Measurements from ENCODE around the gene MFSD1. TPM values are rescaled to one million over a fixed set of nuclear protein-coding genes. Genes with fewer than 3 reads are reported as not detected.

Gene MFSD1
- total and polyA plus RNA-seq, 2 of the 13 experiments (the other 11 are each of a cell fraction or from before 2014, with no cell fraction given), result 17.3 to 37.9 TPM

DNA sequence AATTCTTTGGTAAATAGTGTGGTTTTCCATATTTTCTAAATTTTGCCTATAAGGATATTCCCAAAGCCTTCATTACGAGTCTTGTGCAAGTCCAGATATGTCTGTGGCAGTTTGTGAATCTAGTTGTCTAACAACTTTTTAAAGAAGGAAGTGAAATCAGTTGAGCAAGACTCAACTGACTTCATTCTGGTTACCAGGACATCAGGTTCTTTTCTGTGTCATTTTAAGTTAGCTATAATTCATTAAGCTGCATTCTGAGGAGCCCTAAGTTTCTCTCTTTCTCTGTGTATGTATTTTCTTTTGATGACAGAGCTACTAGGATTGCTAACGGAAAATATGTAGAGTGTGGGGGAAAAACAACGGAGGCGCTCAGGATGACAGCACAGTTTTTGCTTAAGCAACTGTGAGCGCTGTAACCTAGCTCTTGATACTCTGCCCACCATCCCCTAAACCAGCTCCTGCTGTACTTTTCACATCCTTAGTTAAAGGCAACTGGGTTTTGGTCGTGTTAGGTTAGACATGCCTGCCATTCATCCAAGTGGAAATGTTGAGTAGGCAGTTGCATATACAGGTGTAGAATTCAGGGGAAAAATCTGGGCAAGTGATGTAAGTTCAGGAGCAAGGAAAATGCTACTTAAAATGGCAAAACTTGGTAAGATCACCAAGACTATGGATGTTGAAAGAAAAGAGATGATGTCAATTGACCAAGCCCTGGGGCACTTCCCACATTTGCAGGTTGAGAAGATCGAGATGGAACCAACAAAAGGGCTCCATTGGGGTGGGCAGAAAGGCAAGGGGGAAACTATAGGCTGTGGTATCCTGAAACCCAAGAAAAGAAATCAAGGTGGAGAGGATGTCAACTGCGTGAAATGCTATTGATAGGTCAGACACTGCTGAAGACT is 9.2 kb downstream of the MFSD1 start:
- no TSS peak for BruUV-seq (replicated peaks)
- ChIA-PET CTCF (ENCODE audit: low intra/inter-chr PET ratio, low total read pairs) (no interaction called here), POLR2A (no interaction called here)
- H3K4me2 ChIP-seq (ENCODE audit: low read depth, low read length), result no peak overlapping the region
- no peak for DNase-seq (ENCODE audit: low spot score)
- H2AFZ ChIP-seq (ENCODE audit: low read length), result no peak overlapping the region
- no peak overlapping the region for H3K9ac ChIP-seq (ENCODE audit: insufficient read depth, low read depth, low read length)
- no peaks in the 10 kb centered on the region for H3K79me2 ChIP-seq (ENCODE audit: insufficient read depth, low read length)
- in situ Hi-C loops (cut with HindIII; ENCODE audit: extremely low pct_ligation_motif_present, low pct_unique_long_range_greater_than_20kb), result no loop called here
- H3K4me1 ChIP-seq (ENCODE audit: insufficient read depth, low read length), result no peaks in the 10 kb centered on the region
- no peak for TF ChIP-seq ZNF484 (CRISPR knock-in tag; IDR thresholded peaks at IDR 0.05; ENCODE audit: borderline replicate concordance, low read depth)
- no peak for TF ChIP-seq POLR2AphosphoS5 (IDR thresholded peaks at IDR 0.05; ENCODE audit: low read depth, low read length)
- no peak for TF ChIP-seq HDAC6 (IDR thresholded peaks at IDR 0.05; ENCODE audit: low read depth, low read length)
- TF ChIP-seq MED13 (CRISPR knock-in tag; IDR thresholded peaks at IDR 0.05), result no peak
- TF ChIP-seq FOXM1 (CRISPR knock-in tag; IDR thresholded peaks at IDR 0.05), result no peak
- no peak for TF ChIP-seq KDM3A (CRISPR knock-in tag; IDR thresholded peaks at IDR 0.05; ENCODE audit: low read depth)
- no peak for TF ChIP-seq SP5 (CRISPR knock-in tag; IDR thresholded peaks at IDR 0.05; ENCODE audit: borderline replicate concordance, low read depth)
- no peak for TF ChIP-seq CBFB (CRISPR knock-in tag; IDR thresholded peaks at IDR 0.05)
- TF ChIP-seq FOXA1 (IDR thresholded peaks at IDR 0.05), result no peak
- no peak for TF ChIP-seq FOXA1 (CRISPR knock-in tag; IDR thresholded peaks at IDR 0.05)
- no peak for TF ChIP-seq NFE2L2 (IDR thresholded peaks at IDR 0.05; ENCODE audit: low read length)
- TF ChIP-seq, protein P1, sequence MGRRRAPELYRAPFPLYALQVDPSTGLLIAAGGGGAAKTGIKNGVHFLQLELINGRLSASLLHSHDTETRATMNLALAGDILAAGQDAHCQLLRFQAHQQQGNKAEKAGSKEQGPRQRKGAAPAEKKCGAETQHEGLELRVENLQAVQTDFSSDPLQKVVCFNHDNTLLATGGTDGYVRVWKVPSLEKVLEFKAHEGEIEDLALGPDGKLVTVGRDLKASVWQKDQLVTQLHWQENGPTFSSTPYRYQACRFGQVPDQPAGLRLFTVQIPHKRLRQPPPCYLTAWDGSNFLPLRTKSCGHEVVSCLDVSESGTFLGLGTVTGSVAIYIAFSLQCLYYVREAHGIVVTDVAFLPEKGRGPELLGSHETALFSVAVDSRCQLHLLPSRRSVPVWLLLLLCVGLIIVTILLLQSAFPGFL (CRISPR knock-in tag; IDR thresholded peaks at IDR 0.05), result no peak
- no peak for TF ChIP-seq JARID2 (CRISPR knock-in tag; IDR thresholded peaks at IDR 0.05; ENCODE audit: insufficient replicate concordance)
- TF ChIP-seq ZNF552 (CRISPR knock-in tag; IDR thresholded peaks at IDR 0.05; ENCODE audit: borderline replicate concordance), result no peak
- no peak for TF ChIP-seq HES4 (CRISPR knock-in tag; IDR thresholded peaks at IDR 0.05; ENCODE audit: borderline replicate concordance)
- no peak for TF ChIP-seq ZNF124 (CRISPR knock-in tag; IDR thresholded peaks at IDR 0.05)
- TF ChIP-seq ZNF160 (CRISPR knock-in tag; IDR thresholded peaks at IDR 0.05), result no peak
- TF ChIP-seq, protein P2, sequence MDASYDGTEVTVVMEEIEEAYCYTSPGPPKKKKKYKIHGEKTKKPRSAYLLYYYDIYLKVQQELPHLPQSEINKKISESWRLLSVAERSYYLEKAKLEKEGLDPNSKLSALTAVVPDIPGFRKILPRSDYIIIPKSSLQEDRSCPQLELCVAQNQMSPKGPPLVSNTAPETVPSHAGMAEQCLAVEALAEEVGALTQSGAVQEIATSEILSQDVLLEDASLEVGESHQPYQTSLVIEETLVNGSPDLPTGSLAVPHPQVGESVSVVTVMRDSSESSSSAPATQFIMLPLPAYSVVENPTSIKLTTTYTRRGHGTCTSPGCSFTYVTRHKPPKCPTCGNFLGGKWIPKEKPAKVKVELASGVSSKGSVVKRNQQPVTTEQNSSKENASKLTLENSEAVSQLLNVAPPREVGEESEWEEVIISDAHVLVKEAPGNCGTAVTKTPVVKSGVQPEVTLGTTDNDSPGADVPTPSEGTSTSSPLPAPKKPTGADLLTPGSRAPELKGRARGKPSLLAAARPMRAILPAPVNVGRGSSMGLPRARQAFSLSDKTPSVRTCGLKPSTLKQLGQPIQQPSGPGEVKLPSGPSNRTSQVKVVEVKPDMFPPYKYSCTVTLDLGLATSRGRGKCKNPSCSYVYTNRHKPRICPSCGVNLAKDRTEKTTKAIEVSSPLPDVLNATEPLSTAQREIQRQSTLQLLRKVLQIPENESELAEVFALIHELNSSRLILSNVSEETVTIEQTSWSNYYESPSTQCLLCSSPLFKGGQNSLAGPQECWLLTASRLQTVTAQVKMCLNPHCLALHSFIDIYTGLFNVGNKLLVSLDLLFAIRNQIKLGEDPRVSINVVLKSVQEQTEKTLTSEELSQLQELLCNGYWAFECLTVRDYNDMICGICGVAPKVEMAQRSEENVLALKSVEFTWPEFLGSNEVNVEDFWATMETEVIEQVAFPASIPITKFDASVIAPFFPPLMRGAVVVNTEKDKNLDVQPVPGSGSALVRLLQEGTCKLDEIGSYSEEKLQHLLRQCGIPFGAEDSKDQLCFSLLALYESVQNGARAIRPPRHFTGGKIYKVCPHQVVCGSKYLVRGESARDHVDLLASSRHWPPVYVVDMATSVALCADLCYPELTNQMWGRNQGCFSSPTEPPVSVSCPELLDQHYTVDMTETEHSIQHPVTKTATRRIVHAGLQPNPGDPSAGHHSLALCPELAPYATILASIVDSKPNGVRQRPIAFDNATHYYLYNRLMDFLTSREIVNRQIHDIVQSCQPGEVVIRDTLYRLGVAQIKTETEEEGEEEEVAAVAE (CRISPR knock-in tag; IDR thresholded peaks at IDR 0.05; ENCODE audit: borderline replicate concordance), result no peak
- no peak for TF ChIP-seq KLF13 (CRISPR knock-in tag; IDR thresholded peaks at IDR 0.05)
- no peak overlapping the region for H3K27ac ChIP-seq (ENCODE audit: extremely low read length, insufficient read depth, low read length)
- no peaks in the 10 kb centered on the region for H4K20me1 ChIP-seq (ENCODE audit: insufficient read depth, low read length)
- no peaks in the 10 kb centered on the region for H3K27me3 ChIP-seq (ENCODE audit: control insufficient read depth in 1 of 2, insufficient read depth in 2 of 2, low read length in 2 of 2)
- intact Hi-C loops (cut with micrococcal nuclease; ENCODE audit: unreplicated experiment), result no loop called here
- ATAC-seq, result no peak
- peaks cover 4 to 12% of the 10 kb centered on the region in 2 experiments; a peak in 3 of 5 replicates for H3K36me3 ChIP-seq (replicated peaks in 1 of 2; ENCODE audit: control insufficient read depth in 1 of 2, insufficient read depth in 2 of 2, low read length in 2 of 2)
- FAIRE-seq, result no peak
- H3K9me3 ChIP-seq (ENCODE audit: low read length), result no peaks in the 10 kb centered on the region
- no peak overlapping the region for H3K4me3 ChIP-seq (replicated peaks in 1 of 3; ENCODE audit: insufficient read depth in 1 of 3, low read depth in 2 of 3, low read length in 3 of 3)
- 90% methylated on average over 8 of the region's 8 CpGs for WGBS (ENCODE audit: low lambda C conversion rate)

All from HepG2 (cell line).